ENCODE measurements around the gene ADGRB2. TPM values are rescaled to one million over a fixed set of nuclear protein-coding genes. Genes with fewer than 3 reads are reported as not detected.

Gene ADGRB2
- total RNA-seq, 1 experiment from 2014 or later, result 2.9 TPM

DNA sequence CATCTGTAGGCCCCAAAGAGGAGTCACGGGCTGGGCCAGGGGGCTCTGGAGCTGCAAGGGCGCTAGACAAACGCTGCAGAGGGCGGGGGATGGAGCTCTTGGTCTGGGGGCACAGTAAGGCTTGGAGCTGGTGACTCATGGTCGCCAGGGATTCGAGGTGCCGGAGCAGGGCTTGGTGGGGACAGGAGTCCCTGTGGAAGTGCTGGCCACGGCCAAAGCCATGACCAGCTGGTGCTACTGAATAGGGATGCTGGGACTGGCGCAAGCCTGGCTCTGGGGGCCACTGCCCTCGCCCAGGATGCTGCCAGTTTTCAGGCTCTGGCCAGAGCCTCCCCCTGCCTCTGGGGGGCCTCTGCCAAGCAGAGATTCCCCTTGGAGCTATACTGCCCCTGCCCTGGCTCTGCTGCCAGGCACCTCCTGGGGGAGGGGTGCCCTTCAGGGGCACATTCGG is 26.5 kb upstream of the ADGRB2 start:
- H3K36me3 Mint-ChIP-seq (ENCODE audit: insufficient read depth, unreplicated experiment), result peaks cover 22% of the 10 kb centered on the region
- BruUV-seq (replicated peaks), result no TSS peak
- peaks cover 10% of the 10 kb centered on the region for H3K4me1 Mint-ChIP-seq (ENCODE audit: low read depth, unreplicated experiment)
- CTCF ChIA-PET, result interaction anchor here (2.5 kb wide), 1 partner anchor 120 kb away, joined by 21 read pairs; no protein-coding TSS in a partner anchor
- no peak overlapping the region for H3K4me3 Mint-ChIP-seq (ENCODE audit: low read depth, unreplicated experiment)
- H3K27me3 Mint-ChIP-seq (ENCODE audit: unreplicated experiment), result no peaks in the 10 kb centered on the region
- no peak for TF ChIP-seq CTCF (IDR thresholded peaks at IDR 0.05; ENCODE audit: unreplicated experiment)
- intact Hi-C loops (cut with micrococcal nuclease; ENCODE audit: unreplicated experiment), result no loop called here
- no peak overlapping the region for H3K27ac Mint-ChIP-seq (ENCODE audit: unreplicated experiment)
- no peaks in the 10 kb centered on the region for H3K9me3 Mint-ChIP-seq (ENCODE audit: low read depth, unreplicated experiment)
- DNase-seq, result no peak

GRCh38 chr1:31790140-31790539 is 26.0 kb upstream of the ADGRB2 start:
- Mint-ChIP-seq H3K4me1 (ENCODE audit: low read depth, unreplicated experiment) (peaks cover 10% of the 10 kb centered on the region), H3K27me3 (ENCODE audit: unreplicated experiment) (no peaks in the 10 kb centered on the region), H3K36me3 (ENCODE audit: insufficient read depth, unreplicated experiment) (peaks cover 22% of the 10 kb centered on the region), H3K4me3 (ENCODE audit: low read depth, unreplicated experiment) (no peak overlapping the region), H3K9me3 (ENCODE audit: low read depth, unreplicated experiment) (no peaks in the 10 kb centered on the region), H3K27ac (ENCODE audit: unreplicated experiment) (peak overlapping the region; percentile 40)
- CTCF ChIA-PET, result interaction anchor here (1.6 to 2.6 kb wide), 4 partner anchors 45 to 174 kb away, joined by 15 to 30 read pairs (median 24); partner anchors contain the start of gene PEF1
- BruUV-seq (replicated peaks), result no TSS peak
- intact Hi-C loops (cut with micrococcal nuclease; ENCODE audit: unreplicated experiment), result no loop called here
- no peak for DNase-seq
- TF ChIP-seq CTCF (IDR thresholded peaks at IDR 0.05; ENCODE audit: unreplicated experiment), result no peak

GRCh38 chr1:31789259-31790065 is 25.3 kb upstream of the ADGRB2 start:
- H3K27me3 Mint-ChIP-seq (ENCODE audit: unreplicated experiment), result no peaks in the 10 kb centered on the region
- peaks cover 22% of the 10 kb centered on the region for H3K36me3 Mint-ChIP-seq (ENCODE audit: insufficient read depth, unreplicated experiment)
- CTCF ChIA-PET, result interaction anchor here (0.5 to 2.6 kb wide), 44 partner anchors 9 to 973 kb away, joined by 3 to 30 read pairs (median 6); partner anchors contain the start of genes ADGRB2, PEF1 and TMEM39B
- BruUV-seq (replicated peaks), result no TSS peak
- no peaks in the 10 kb centered on the region for H3K9me3 Mint-ChIP-seq (ENCODE audit: low read depth, unreplicated experiment)
- peak overlapping the region; percentile 80 for H3K27ac Mint-ChIP-seq (ENCODE audit: unreplicated experiment)
- TF ChIP-seq CTCF (IDR thresholded peaks at IDR 0.05; ENCODE audit: unreplicated experiment), result peak; percentile 87
- peak overlapping the region; percentile 73 for H3K4me3 Mint-ChIP-seq (ENCODE audit: low read depth, unreplicated experiment)
- peaks cover 10% of the 10 kb centered on the region for H3K4me1 Mint-ChIP-seq (ENCODE audit: low read depth, unreplicated experiment)
- peak; percentile 99 for DNase-seq
- intact Hi-C loops (cut with micrococcal nuclease; ENCODE audit: unreplicated experiment), result loop anchor here (2.0 kb wide), 1 partner anchor 75 kb away; no protein-coding TSS in a partner anchor

DNA sequence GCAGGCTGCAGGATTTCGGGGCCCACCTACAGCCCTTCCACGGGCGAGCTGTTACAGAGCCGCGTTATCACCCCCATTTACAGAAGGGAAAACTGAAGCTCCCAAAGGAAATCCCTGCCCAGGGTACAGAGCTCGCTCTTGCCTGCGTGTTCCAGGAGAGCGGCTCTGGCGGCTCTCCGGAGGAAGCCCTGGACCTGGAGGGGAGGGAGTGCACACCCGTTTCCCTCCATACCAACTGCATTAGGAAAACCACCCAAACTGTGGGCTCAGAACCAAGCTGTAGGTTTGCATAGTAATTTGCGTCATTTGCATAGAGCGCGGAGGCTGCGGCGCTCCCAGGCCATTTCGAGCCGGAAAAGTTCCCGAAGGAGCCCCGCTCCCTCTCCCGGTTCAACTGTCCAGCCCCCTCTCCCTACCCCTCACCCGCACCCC is 24.7 kb upstream of the ADGRB2 start:
- peak overlapping the region; percentile 73 for H3K4me3 Mint-ChIP-seq (ENCODE audit: low read depth, unreplicated experiment)
- no peaks in the 10 kb centered on the region for H3K27me3 Mint-ChIP-seq (ENCODE audit: unreplicated experiment)
- CTCF ChIA-PET, result interaction anchor here (0.6 to 2.6 kb wide), 43 partner anchors 10 to 973 kb away, joined by 3 to 30 read pairs (median 6); partner anchors contain the start of genes ADGRB2, PEF1 and TMEM39B
- no peak for DNase-seq
- intact Hi-C loops (cut with micrococcal nuclease; ENCODE audit: unreplicated experiment), result loop anchor here (1.0 to 2.0 kb wide), 2 partner anchors 74 to 123 kb away; no protein-coding TSS in a partner anchor
- no peak for TF ChIP-seq CTCF (IDR thresholded peaks at IDR 0.05; ENCODE audit: unreplicated experiment)
- H3K36me3 Mint-ChIP-seq (ENCODE audit: insufficient read depth, unreplicated experiment), result peaks cover 22% of the 10 kb centered on the region
- H3K9me3 Mint-ChIP-seq (ENCODE audit: low read depth, unreplicated experiment), result no peaks in the 10 kb centered on the region
- peaks cover 10% of the 10 kb centered on the region for H3K4me1 Mint-ChIP-seq (ENCODE audit: low read depth, unreplicated experiment)
- peak overlapping the region; percentile 80 for H3K27ac Mint-ChIP-seq (ENCODE audit: unreplicated experiment)
- no TSS peak for BruUV-seq (replicated peaks)
